ENCODE data around the gene C19orf12.

C19orf12 gene

DNA sequence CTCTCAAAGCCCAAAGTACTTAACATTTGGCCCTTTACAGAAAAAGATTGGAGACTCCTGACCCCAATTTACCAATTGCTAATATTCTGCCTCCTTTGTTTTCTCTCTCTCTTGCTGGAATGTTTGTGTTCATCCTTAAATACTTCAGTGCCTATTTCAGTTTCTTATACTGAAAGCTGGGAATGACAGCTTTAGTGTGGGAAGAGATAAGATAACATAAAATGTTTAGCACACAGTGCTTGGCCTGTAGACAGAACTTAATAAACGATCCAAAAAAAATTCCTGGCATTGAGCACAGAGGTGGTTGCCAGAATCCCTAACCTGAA lies 52.8 kb downstream of the C19orf12 start:
- H3K4me1 ChIP-seq (ENCODE audit: insufficient read depth, low read length, severe bottlenecking), result peaks cover 24% of the 10 kb centered on the region
- no peaks in the 10 kb centered on the region for H3K79me2 ChIP-seq (ENCODE audit: insufficient read depth, low read length)
- no peaks in the 10 kb centered on the region for H3K9me2 ChIP-seq (ENCODE audit: low read depth, low read length)
- H4K20me1 ChIP-seq (ENCODE audit: insufficient read depth, low read length), result no peaks in the 10 kb centered on the region
- no peaks in the 10 kb centered on the region for H3K9me3 ChIP-seq (ENCODE audit: low read length)
- H3K27ac ChIP-seq (ENCODE audit: low read depth, low read length, poor library complexity, severe bottlenecking), result no peak overlapping the region
- no peak overlapping the region for H2AFZ ChIP-seq (ENCODE audit: low read length)
- H3K4me3 ChIP-seq (ENCODE audit: low read depth, low read length, poor library complexity, severe bottlenecking), result no peak overlapping the region
- H3K4me2 ChIP-seq (ENCODE audit: low read length), result no peak overlapping the region
- no peak for TF ChIP-seq CTCF (IDR thresholded peaks at IDR 0.05; ENCODE audit: low read length)
- no peak for TF ChIP-seq EZH2 (IDR thresholded peaks at IDR 0.05; ENCODE audit: borderline replicate concordance, low read length)
- H3K36me3 ChIP-seq (ENCODE audit: insufficient read depth, low read length), result no peaks in the 10 kb centered on the region
- H3K9ac ChIP-seq (ENCODE audit: low read length), result no peak overlapping the region
- H3K27me3 ChIP-seq (ENCODE audit: insufficient read depth, low read length), result peaks cover 11% of the 10 kb centered on the region; the same call in 1 of the 2 replicates
- H3F3A ChIP-seq (ENCODE audit: insufficient read depth, low read length), result peaks cover 5% of the 10 kb centered on the region; the same call in 1 of the 2 replicates

DNA sequence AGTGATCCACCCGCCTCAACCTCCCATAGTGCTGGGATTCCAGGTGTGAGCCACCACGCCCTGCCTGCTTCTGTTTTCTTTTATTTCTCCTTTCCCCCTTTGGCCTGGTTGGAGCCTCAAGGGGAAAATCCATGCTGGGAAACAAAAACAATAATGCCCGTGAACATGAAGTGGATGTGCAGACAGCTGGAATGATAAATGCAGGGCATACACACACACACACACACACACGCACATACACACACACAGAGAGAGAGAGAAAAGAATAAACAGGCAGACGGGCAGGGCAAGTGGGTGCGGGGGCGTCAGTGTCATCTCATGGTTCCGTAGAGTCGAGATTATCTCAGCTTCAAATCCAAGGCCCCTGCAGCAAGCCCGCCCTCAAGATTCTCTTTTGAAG lies 54.2 kb downstream of the C19orf12 start:
- H3K27me3 ChIP-seq (ENCODE audit: insufficient read depth, low read length), result peaks cover 11% of the 10 kb centered on the region; the same call in 1 of the 2 replicates
- H3K9me3 ChIP-seq (ENCODE audit: low read length), result no peaks in the 10 kb centered on the region
- H4K20me1 ChIP-seq (ENCODE audit: insufficient read depth, low read length), result no peaks in the 10 kb centered on the region
- no peak overlapping the region for H3K4me2 ChIP-seq (ENCODE audit: low read length)
- no peak overlapping the region for H3K4me3 ChIP-seq (ENCODE audit: low read depth, low read length, poor library complexity, severe bottlenecking)
- no peaks in the 10 kb centered on the region for H3K9me2 ChIP-seq (ENCODE audit: low read depth, low read length)
- H3F3A ChIP-seq (ENCODE audit: insufficient read depth, low read length), result peaks cover 5% of the 10 kb centered on the region; the same call in 1 of the 2 replicates
- H2AFZ ChIP-seq (ENCODE audit: low read length), result no peak overlapping the region
- no peaks in the 10 kb centered on the region for H3K36me3 ChIP-seq (ENCODE audit: insufficient read depth, low read length)
- no peaks in the 10 kb centered on the region for H3K79me2 ChIP-seq (ENCODE audit: insufficient read depth, low read length)
- peaks cover 10% of the 10 kb centered on the region for H3K4me1 ChIP-seq (ENCODE audit: insufficient read depth, low read length, severe bottlenecking)
- no peak overlapping the region for H3K27ac ChIP-seq (ENCODE audit: low read depth, low read length, poor library complexity, severe bottlenecking)
- TF ChIP-seq CTCF (IDR thresholded peaks at IDR 0.05; ENCODE audit: low read length), result no peak
- TF ChIP-seq EZH2 (IDR thresholded peaks at IDR 0.05; ENCODE audit: borderline replicate concordance, low read length), result no peak
- no peak overlapping the region for H3K9ac ChIP-seq (ENCODE audit: low read length)

- Histone ChIP-seq H4K20me1 (ENCODE audit: insufficient read depth, low read length) (no peaks in the 10 kb centered on the region), H3K36me3 (ENCODE audit: insufficient read depth, low read length) (no peaks in the 10 kb centered on the region), H3K4me1 (ENCODE audit: insufficient read depth, low read length, severe bottlenecking) (no peaks in the 10 kb centered on the region), H2AFZ (ENCODE audit: low read length) (no peak overlapping the region), H3K9me2 (ENCODE audit: low read depth, low read length) (no peaks in the 10 kb centered on the region), H3K27ac (ENCODE audit: low read depth, low read length, poor library complexity, severe bottlenecking) (no peak overlapping the region), H3K9ac (ENCODE audit: low read length) (no peak overlapping the region), H3K79me2 (ENCODE audit: insufficient read depth, low read length) (no peaks in the 10 kb centered on the region), H3F3A (ENCODE audit: insufficient read depth, low read length) (peaks cover 5% of the 10 kb centered on the region; the same call in 1 of the 2 replicates), H3K4me2 (ENCODE audit: low read length) (no peak overlapping the region), H3K27me3 (ENCODE audit: insufficient read depth, low read length) (peaks cover 11% of the 10 kb centered on the region; the same call in 1 of the 2 replicates), H3K9me3 (ENCODE audit: low read length) (no peaks in the 10 kb centered on the region), H3K4me3 (ENCODE audit: low read depth, low read length, poor library complexity, severe bottlenecking) (no peak overlapping the region)
- TF ChIP-seq CTCF (IDR thresholded peaks at IDR 0.05; ENCODE audit: low read length), result no peak
- no peak for TF ChIP-seq EZH2 (IDR thresholded peaks at IDR 0.05; ENCODE audit: borderline replicate concordance, low read length)
Measured at GRCh38 chr19:29658221-29658991, 56.7 kb downstream of the C19orf12 start.

Measured in OCI-LY1 (cell line).